Measurements from ENCODE around the gene XPO6.

Gene XPO6

DNA sequence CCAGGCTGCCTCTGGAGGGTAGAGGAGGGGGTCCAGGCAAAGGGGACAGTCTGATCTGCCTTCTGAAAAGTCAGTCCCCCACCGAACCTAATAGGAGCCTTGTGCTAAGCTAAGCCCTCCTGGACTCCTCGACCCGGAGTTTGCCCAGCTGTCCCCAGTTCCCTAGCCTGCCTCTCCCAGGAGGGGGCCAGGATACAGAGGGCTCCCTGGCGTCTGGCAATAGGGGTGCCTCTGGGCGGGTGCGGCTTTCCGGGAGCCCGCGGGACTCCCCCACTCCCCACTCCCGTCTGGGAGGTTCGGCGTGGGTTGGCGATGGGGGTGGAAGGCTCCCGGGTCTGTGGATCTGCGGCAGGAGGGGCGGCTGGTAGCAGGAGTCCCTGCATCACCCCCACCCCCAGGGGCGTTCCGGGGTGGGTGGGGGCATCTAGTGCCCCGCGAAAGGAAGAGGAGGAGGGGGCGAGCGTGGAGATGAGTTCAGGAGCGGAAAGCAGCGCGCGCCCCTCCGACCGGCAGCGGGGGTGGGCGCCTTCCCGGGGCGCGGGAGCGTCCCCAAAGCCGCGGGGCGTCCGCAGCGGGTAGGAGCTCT is 149.4 kb downstream of the XPO6 start:
- DNase-seq (ENCODE audit: low read depth): no peak

DNA sequence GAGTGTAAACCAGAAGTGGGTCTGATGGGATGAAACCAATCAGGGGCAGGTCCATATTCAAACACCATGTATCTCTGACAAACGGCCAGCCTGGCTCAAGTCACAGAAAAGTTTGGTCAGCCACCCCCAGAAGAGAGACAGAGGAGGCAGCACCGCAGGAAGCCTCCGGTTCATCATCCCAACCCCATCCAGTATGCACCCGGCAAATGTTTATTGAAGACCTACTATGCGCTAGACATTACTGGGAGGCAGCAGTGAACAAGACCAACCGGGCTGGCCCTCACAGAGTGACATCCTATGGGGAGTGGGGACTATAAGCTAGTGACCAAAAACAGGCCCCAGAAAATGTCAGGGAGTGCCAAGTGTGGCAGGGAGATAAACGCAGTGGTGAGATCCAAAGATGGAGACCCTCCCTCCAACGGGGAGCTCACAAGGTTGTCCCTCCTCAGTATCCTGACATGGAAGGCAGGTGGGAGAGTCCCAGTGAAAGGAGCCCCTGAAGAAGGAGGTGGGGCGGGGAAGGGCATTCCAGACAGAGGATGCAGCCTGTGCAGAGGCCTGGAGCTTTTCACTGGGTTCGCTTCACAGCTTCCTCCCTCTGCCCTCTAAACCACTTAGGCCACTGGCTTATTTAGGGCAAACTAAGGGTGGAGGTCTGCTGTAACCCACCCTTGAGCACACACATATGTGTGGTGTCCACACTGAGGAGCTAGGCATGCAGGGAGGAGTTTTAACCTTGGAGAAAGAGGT is 150.2 kb downstream of the XPO6 start:
- no peak for DNase-seq (ENCODE audit: low read depth)

DNA sequence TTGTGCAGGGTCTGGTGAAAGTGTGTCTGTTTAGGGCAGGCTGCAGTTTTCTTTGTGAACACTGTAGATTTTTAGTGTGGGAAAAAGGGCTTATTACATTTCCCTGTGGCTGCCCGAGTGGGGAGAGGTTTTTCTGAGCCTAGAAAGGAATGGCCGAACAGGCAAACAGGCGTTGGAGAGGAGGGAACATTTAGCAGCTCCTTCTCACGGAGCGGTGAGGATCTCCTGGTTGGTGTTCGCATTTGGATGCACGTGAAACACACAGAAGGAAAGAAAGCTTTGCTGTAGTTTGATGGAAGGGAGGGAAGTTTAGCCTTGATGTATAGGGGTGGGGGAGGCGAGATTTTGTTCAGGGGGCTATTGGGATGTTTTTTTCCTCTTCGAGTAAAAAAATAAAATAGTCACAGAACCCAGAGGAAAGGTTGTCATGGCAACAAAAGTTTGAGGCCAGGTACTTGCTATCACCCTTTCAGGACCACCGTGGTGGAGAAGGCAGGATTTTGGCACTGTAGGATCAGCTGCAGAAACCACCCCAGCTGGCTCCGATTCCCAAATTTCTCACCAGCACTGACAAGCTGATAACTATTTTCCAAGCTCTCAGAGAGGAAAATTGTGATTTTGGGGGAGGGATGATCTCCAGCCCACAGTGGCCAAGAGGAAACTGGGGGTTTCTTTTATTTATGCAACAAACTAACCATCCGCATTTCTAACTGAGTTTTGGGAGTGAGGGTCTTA is 151.8 kb downstream of the XPO6 start:
- no peak for DNase-seq (ENCODE audit: low read depth)

DNA sequence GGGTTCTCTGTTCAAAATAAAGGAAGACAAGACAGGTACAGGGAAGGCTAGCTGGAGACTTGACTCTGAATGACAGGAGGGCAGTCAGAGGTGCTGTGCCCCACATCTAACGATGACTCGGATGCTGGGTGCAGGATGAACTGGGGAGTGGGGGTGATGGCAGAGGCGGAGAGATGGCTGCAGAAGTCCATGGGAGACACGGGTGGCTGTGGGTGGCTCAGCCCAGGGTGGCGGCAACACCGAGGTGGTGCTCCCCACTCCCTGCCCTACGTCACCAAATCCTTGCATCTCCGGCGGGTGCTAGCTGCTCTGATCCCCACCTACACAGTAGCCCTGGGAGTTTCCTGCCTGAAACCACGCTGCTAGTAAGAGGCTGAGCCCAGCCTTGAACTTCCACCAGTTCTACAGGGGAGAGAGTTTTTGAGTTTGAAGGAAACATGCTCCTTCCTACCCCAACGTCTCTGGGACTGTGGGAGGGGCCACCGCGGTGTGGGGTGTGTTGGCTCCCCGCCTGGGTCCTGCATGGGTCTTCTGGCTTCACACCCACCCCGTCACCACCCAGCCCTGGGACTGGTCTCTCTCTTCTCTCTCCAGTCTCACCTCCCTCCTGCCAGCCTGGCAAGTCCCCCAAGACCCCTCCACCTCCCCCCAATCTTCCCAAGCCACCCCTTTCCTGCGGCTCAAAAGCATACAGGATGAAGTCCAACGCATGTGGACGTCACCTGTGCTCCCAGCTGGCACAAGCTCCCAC is 152.8 kb downstream of the XPO6 start:
- no peak for DNase-seq (ENCODE audit: low read depth)

DNA sequence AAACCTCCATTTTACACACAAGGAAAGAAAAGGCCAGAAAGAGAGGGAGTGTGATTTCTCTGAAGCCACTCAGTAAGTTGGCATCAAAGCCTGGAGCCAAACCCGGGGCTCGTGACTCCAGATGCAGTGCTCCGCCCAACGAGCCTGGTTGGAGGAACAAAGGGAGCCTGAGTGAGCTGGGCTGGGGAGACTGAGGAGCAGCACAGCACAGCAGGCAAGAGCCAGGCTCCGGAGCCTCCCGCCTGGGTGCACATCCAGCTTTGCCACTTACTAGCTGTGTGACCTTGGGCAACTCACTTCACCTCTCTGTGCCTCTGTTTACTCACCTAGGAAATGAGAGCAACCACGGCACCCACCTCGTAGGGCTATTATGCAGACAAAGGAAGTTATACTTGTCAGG is 153.8 kb downstream of the XPO6 start:
- no peak for DNase-seq (ENCODE audit: low read depth)

DNA sequence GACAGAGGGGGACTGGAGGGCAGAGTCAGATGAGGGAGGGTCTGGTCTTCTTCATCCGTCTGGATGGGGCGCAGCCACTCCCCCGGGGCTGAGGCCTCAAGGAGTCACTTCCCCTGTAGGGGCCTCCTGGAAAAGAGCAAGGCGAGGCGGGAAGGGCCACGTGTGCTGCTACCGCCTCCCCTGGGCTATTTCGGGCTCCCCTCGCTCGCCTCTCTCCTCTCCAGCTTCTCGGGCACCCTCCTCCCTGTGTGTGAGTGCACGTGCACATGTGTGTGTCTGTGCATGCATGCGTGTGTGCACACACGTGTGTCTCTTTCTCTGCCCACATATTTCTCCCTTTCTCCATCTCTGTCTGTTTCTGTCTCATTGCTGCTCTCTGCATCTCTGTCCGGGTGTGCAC is 158.3 kb downstream of the XPO6 start:
- no peak for DNase-seq (ENCODE audit: low read depth)

DNA sequence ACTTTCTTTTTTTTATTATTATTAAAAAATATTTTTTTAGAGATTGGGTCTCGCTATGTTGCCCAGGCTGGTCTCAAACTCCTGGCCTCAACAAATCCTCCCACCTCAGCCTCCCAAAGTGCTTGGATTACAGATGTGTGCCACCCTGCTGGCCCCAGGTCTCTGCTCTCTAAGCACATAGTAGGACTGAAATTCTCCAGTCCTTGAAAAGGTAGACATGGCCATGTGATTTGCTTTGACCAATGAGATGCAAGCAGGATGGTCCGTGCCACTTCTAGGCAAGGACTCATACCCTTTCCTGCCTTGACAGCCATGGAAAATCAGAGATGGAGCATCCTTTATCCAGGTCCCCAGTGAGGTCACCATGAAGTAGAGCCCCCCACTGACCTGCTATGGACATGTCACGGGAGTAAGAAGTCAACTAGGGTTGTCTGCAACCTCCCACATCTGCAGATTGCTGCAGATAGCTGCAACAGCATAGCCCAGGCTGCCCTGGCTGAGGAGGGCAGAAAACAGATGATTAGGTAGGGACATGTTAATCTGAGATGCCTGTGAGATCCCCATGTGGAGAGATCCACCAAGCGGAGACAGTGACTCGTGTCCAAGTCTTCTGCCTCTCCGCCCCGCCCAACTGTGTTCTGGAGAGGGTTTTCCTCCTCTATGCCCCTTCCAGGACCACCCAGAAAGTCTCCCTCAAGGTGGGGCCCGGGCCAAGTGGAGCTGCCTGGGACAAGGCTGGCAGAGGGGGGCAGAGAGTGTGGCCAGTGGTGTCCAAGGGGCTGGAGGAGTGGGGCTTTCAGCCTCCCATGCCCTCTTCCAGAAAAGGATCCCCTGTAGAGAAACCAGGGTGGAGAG is 159.3 kb downstream of the XPO6 start:
- no peak for DNase-seq (ENCODE audit: low read depth)

DNA sequence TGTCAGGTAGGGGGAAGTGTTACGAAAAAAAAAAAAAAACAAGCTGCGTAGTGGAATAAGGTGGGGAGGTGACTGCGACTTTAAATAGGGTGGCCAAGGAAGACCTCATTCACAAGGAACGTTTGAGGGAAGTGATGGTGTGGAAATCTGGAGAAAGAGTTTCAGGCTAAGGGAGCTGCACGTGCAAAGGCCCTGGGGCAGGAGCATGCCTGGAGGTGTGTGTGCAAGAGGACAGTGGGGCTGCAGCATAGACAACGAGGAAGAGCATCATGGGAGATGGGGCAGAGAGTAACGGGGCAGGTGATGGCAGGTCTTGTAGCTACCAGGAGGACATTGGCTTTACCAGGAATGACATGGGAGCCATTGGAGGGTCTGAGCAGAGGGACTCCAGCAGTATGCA is 160.3 kb downstream of the XPO6 start:
- no peak for DNase-seq (ENCODE audit: low read depth)

All from stromal cell of bone marrow (primary cell).